ENCODE results near the gene MORN1. TPM values are rescaled to one million over a fixed set of nuclear protein-coding genes. Genes with fewer than 3 reads are reported as not detected.

Gene MORN1
- polyA plus RNA-seq, 1 of the 3 experiments (the other 2 are of a cell fraction) = 16.3 TPM

- H3K27me3 ChIP-seq (ENCODE audit: insufficient read depth) = no peaks in the 10 kb centered on the region
- no peaks in the 10 kb centered on the region for H3F3A ChIP-seq (replicated peaks; ENCODE audit: insufficient read depth)
- ChIA-PET CTCF (interaction anchor here (2.3 kb wide), 1 partner anchor 18 kb away, joined by 5 read pairs; no protein-coding TSS in a partner anchor), POLR2A (no interaction called here)
- no peak overlapping the region for H3K4me2 ChIP-seq
- no peak for DNase-seq
- no peak for TF ChIP-seq EZH2phosphoT487 (IDR thresholded peaks at IDR 0.05; ENCODE audit: borderline replicate concordance, low read depth)
- TF ChIP-seq ELF1 (IDR thresholded peaks at IDR 0.05) = no peak
- no peak for TF ChIP-seq YY1 (IDR thresholded peaks at IDR 0.05; ENCODE audit: low read depth)
- no peak for TF ChIP-seq MEF2A (IDR thresholded peaks at IDR 0.05; ENCODE audit: borderline replicate concordance, low read depth)
- TF ChIP-seq IRF3 (IDR thresholded peaks at IDR 0.05; ENCODE audit: low read depth, low read length) = no peak
- no peak for TF ChIP-seq PBX3 (IDR thresholded peaks at IDR 0.05)
- TF ChIP-seq RFX5 (IDR thresholded peaks at IDR 0.05; ENCODE audit: low read length) = no peak
- TF ChIP-seq FOSL2 (IDR thresholded peaks at IDR 0.05; ENCODE audit: borderline replicate concordance, low read depth) = no peak
- TF ChIP-seq NFIC (IDR thresholded peaks at IDR 0.05; ENCODE audit: borderline replicate concordance) = no peak
- TF ChIP-seq TEAD4 (IDR thresholded peaks at IDR 0.05; ENCODE audit: borderline replicate concordance, insufficient read depth) = no peak
- TF ChIP-seq CHD2 (IDR thresholded peaks at IDR 0.05; ENCODE audit: low read length, partially characterized antibody) = no peak
- TF ChIP-seq SIN3A (IDR thresholded peaks at IDR 0.05; ENCODE audit: borderline replicate concordance, low read depth, low read length) = no peak
- H3K9me2 ChIP-seq = no peaks in the 10 kb centered on the region
- no peak overlapping the region for H3K4me3 ChIP-seq (ENCODE audit: low read depth in 2 of 2, low read length in 1 of 2)
- WGBS (ENCODE audit: low lambda C conversion rate) = 92% methylated on average over 21 of the region's 28 CpGs
- H3K27ac ChIP-seq (ENCODE audit: low read depth in 2 of 2, low read length in 1 of 2) = no peak overlapping the region; a peak in 1 of 4 replicates
- H3K36me3 ChIP-seq (replicated peaks in 1 of 2; ENCODE audit: control insufficient read depth in 1 of 2, insufficient read depth in 2 of 2, low read length in 1 of 2) = no peaks in the 10 kb centered on the region
- peaks cover 0 to 82% of the 10 kb centered on the region in 2 experiments; a peak in 1 of 4 replicates for H3K4me1 ChIP-seq (ENCODE audit: control insufficient read depth in 1 of 2, insufficient read depth in 2 of 2, low read depth in 1 of 2, low read length in 1 of 2)
- peaks cover 97% of the 10 kb centered on the region for H3K79me2 ChIP-seq (ENCODE audit: insufficient read depth)
- H4K20me1 ChIP-seq (ENCODE audit: insufficient read depth) = peaks cover 97% of the 10 kb centered on the region
- H2AFZ ChIP-seq (ENCODE audit: low read depth) = no peak overlapping the region
- no peak overlapping the region for H3K9ac ChIP-seq
- H3K9me3 ChIP-seq = no peaks in the 10 kb centered on the region
Measured at GRCh38 chr1:2272686-2273400, 118.5 kb downstream of the MORN1 start.

- no peaks in the 10 kb centered on the region for H3K9me3 ChIP-seq
- H4K20me1 ChIP-seq (ENCODE audit: insufficient read depth) = peaks cover 98% of the 10 kb centered on the region
- 86% methylated on average over 18 of the region's 23 CpGs for WGBS (ENCODE audit: low lambda C conversion rate)
- peak overlapping the region in 1 of 2 experiments; percentile 94; a peak in 1 of 4 replicates for H3K27ac ChIP-seq (ENCODE audit: low read depth in 2 of 2, low read length in 1 of 2)
- no peaks in the 10 kb centered on the region for H3K27me3 ChIP-seq (ENCODE audit: insufficient read depth)
- no peaks in the 10 kb centered on the region for H3K9me2 ChIP-seq
- no peak for DNase-seq
- CTCF ChIA-PET = interaction anchor here (2.3 kb wide), 1 partner anchor 19 kb away, joined by 5 read pairs; no protein-coding TSS in a partner anchor
- H3K4me1 ChIP-seq (ENCODE audit: control insufficient read depth in 1 of 2, insufficient read depth in 2 of 2, low read depth in 1 of 2, low read length in 1 of 2) = peaks cover 0 to 86% of the 10 kb centered on the region in 2 experiments; a peak in 1 of 4 replicates
- TF ChIP-seq JUND (IDR thresholded peaks at IDR 0.05) (no peak), EZH2phosphoT487 (IDR thresholded peaks at IDR 0.05; ENCODE audit: borderline replicate concordance, low read depth) (no peak), RAD21 (IDR thresholded peaks at IDR 0.05; ENCODE audit: low read length) (no peak), RCOR1 (IDR thresholded peaks at IDR 0.05; ENCODE audit: low read length) (no peak), ELF1 (IDR thresholded peaks at IDR 0.05) (no peak), ZBTB33 (IDR thresholded peaks at IDR 0.05; ENCODE audit: borderline replicate concordance, low read depth) (no peak), YY1 (IDR thresholded peaks at IDR 0.05; ENCODE audit: low read depth) (no peak), NFIC (IDR thresholded peaks at IDR 0.05; ENCODE audit: borderline replicate concordance) (no peak), RFX5 (IDR thresholded peaks at IDR 0.05; ENCODE audit: low read length) (no peak), MAX (IDR thresholded peaks at IDR 0.05; ENCODE audit: low read depth) (no peak), POLR2AphosphoS5 (IDR thresholded peaks at IDR 0.05; ENCODE audit: low read depth, low read length) (no peak), NRF1 (IDR thresholded peaks at IDR 0.05; ENCODE audit: low read depth, low read length) (no peak), GATA2 (CRISPR knock-in tag; IDR thresholded peaks at IDR 0.05) (no peak)
- peaks cover 97% of the 10 kb centered on the region for H3K79me2 ChIP-seq (ENCODE audit: insufficient read depth)
- H3F3A ChIP-seq (replicated peaks; ENCODE audit: insufficient read depth) = no peaks in the 10 kb centered on the region
- no peak overlapping the region for H3K4me2 ChIP-seq
- no peaks in the 10 kb centered on the region for H3K36me3 ChIP-seq (replicated peaks in 1 of 2; ENCODE audit: control insufficient read depth in 1 of 2, insufficient read depth in 2 of 2, low read length in 1 of 2)
- no peak overlapping the region for H3K9ac ChIP-seq
- H3K4me3 ChIP-seq (ENCODE audit: low read depth in 2 of 2, low read length in 1 of 2) = no peak overlapping the region
- POLR2A ChIA-PET = no interaction called here
- H2AFZ ChIP-seq (ENCODE audit: low read depth) = no peak overlapping the region
Measured at GRCh38 chr1:2271841-2272655, 119.3 kb downstream of the MORN1 start.

Measured in SK-N-SH (cell line).